HEK293 (cell line): ENCODE results near the gene GTPBP6.
A peak's percentile ranks its signal among the peaks of the same experiment; 100 is the strongest.

Source experiments
- BCL11A ChIP-seq: fragments of 450-650 bp; formaldehyde crosslinking; IDR thresholded peaks from 2 replicates; pipeline ENCODE4 v1.5.1; 2016; ENCODE audit warnings: low read depth, missing biosample characterization, missing genetic modification characterization
- BCL11B ChIP-seq: fragments of 450-650 bp; formaldehyde crosslinking; IDR thresholded peaks from 2 replicates; pipeline ENCODE4 v1.5.1; 2016; ENCODE audit warnings: low read depth, missing biosample characterization, missing genetic modification characterization
- GLI4 ChIP-seq: fragments of 450-650 bp; formaldehyde crosslinking; IDR thresholded peaks from 2 replicates; pipeline ENCODE4 v1.5.1; 2016; ENCODE audit warnings: missing biosample characterization, missing genetic modification characterization
- KLF1 ChIP-seq: fragments of 450-650 bp; formaldehyde crosslinking; IDR thresholded peaks from 2 replicates; pipeline ENCODE4 v1.5.1; 2016; ENCODE audit warnings: missing biosample characterization, missing genetic modification characterization
- RBAK ChIP-seq: fragments of 450-650 bp; formaldehyde crosslinking; IDR thresholded peaks from 2 replicates; pipeline ENCODE4 v1.5.1; 2016; ENCODE audit warnings: missing biosample characterization, missing genetic modification characterization
- REPIN1 ChIP-seq: fragments of 450-650 bp; formaldehyde crosslinking; IDR thresholded peaks from 2 replicates; pipeline ENCODE4 v1.5.1; 2017; ENCODE audit warnings: missing biosample characterization, missing genetic modification characterization, low read depth
- SCRT1 ChIP-seq: fragments of 450-650 bp; formaldehyde crosslinking; IDR thresholded peaks from 2 replicates; pipeline ENCODE4 v1.5.1; 2016; ENCODE audit warnings: missing biosample characterization, missing genetic modification characterization, borderline replicate concordance
- YY2 ChIP-seq: fragments of 450-650 bp; formaldehyde crosslinking; IDR thresholded peaks from 2 replicates; pipeline ENCODE4 v1.5.1; 2016; ENCODE audit warnings: missing biosample characterization, missing genetic modification characterization
- ZBTB11 ChIP-seq: fragments of 450-650 bp; formaldehyde crosslinking; conservative IDR thresholded peaks from 2 replicates; pipeline ENCODE4 v1.5.1; 2016; ENCODE audit warnings: low read depth, missing biosample characterization, missing genetic modification characterization
- ZBTB17 ChIP-seq: fragments of 450-650 bp; formaldehyde crosslinking; IDR thresholded peaks from 2 replicates; pipeline ENCODE4 v1.5.1; 2016; ENCODE audit warnings: missing biosample characterization, missing genetic modification characterization
- ZFP37 ChIP-seq: fragments of 450-650 bp; formaldehyde crosslinking; IDR thresholded peaks from 2 replicates; pipeline ENCODE4 v1.5.1; 2016; ENCODE audit warnings: missing biosample characterization, missing genetic modification characterization
- ZFP41 ChIP-seq: fragments of 450-650 bp; formaldehyde crosslinking; IDR thresholded peaks from 2 replicates; pipeline ENCODE4 v1.5.1; 2016; ENCODE audit warnings: missing biosample characterization, missing genetic modification characterization, borderline replicate concordance
- ZIC2 ChIP-seq: fragments of 450-650 bp; formaldehyde crosslinking; IDR thresholded peaks from 2 replicates; pipeline ENCODE4 v1.5.1; 2016; ENCODE audit warnings: missing biosample characterization, missing genetic modification characterization
- ZNF114 ChIP-seq: fragments of 450-650 bp; formaldehyde crosslinking; IDR thresholded peaks from 2 replicates; pipeline ENCODE4 v1.5.0; 2017; ENCODE audit warnings: missing biosample characterization, missing genetic modification characterization
- ZNF24 ChIP-seq: fragments of 450-650 bp; formaldehyde crosslinking; IDR thresholded peaks from 2 replicates; pipeline ENCODE4 v1.5.1; 2016; ENCODE audit warnings: missing biosample characterization, missing genetic modification characterization
- ZNF37A ChIP-seq: fragments of 450-650 bp; IDR thresholded peaks from 2 replicates; pipeline ENCODE4 v1.5.1; 2018; ENCODE audit warnings: missing biosample characterization, missing genetic modification characterization
- ZNF398 ChIP-seq: fragments of 450-650 bp; formaldehyde crosslinking; IDR thresholded peaks from 2 replicates; pipeline ENCODE4 v1.5.1; 2017; ENCODE audit warnings: missing biosample characterization, missing genetic modification characterization
- ZNF433 ChIP-seq: fragments of 450-650 bp; formaldehyde crosslinking; IDR thresholded peaks from 2 replicates; pipeline ENCODE4 v1.5.1; 2016; ENCODE audit warnings: missing biosample characterization, missing genetic modification characterization, low read depth
- ZNF473 ChIP-seq: fragments of 450-650 bp; formaldehyde crosslinking; IDR thresholded peaks from 2 replicates; pipeline ENCODE4 v1.5.1; 2017; ENCODE audit warnings: missing biosample characterization, missing genetic modification characterization
- ZNF501 ChIP-seq: fragments of 450-650 bp; formaldehyde crosslinking; IDR thresholded peaks from 2 replicates; pipeline ENCODE4 v1.5.1; 2016; ENCODE audit warnings: missing biosample characterization, missing genetic modification characterization
- ZNF530 ChIP-seq: fragments of 450-650 bp; formaldehyde crosslinking; IDR thresholded peaks from 2 replicates; pipeline ENCODE4 v1.5.1; 2016; ENCODE audit warnings: low read depth, missing biosample characterization, missing genetic modification characterization
- ZNF558 ChIP-seq: fragments of 450-650 bp; formaldehyde crosslinking; IDR thresholded peaks from 2 replicates; pipeline ENCODE4 v1.5.1; 2016; ENCODE audit warnings: missing biosample characterization, missing genetic modification characterization
- ZNF626 ChIP-seq: fragments of 450-650 bp; sonication (Bioruptor Pico); formaldehyde crosslinking; IDR thresholded peaks from 2 replicates; pipeline ENCODE4 v1.5.1; 2018; ENCODE audit warnings: missing biosample characterization, missing genetic modification characterization, inconsistent platforms
- ZNF654 ChIP-seq: fragments of 450-650 bp; formaldehyde crosslinking; IDR thresholded peaks from 2 replicates; pipeline ENCODE4 v1.5.1; 2016; ENCODE audit warnings: low read depth, missing biosample characterization, missing genetic modification characterization
- ZNF660 ChIP-seq: fragments of 450-650 bp; IDR thresholded peaks from 2 replicates; pipeline ENCODE4 v1.5.1; 2018; ENCODE audit warnings: missing biosample characterization, mild to moderate bottlenecking, missing genetic modification characterization
- ZNF785 ChIP-seq: fragments of 450-650 bp; formaldehyde crosslinking; IDR thresholded peaks from 2 replicates; pipeline ENCODE4 v1.5.1; 2016; ENCODE audit warnings: missing biosample characterization, missing genetic modification characterization
- TF ChIP-seq, protein P1 (sequence below): fragments of 450-650 bp; formaldehyde crosslinking; IDR thresholded peaks from 2 replicates; pipeline ENCODE4 v1.5.1; 2016; ENCODE audit warnings: missing biosample characterization, missing genetic modification characterization
- TF ChIP-seq, protein P2 (sequence below): fragments of 450-650 bp; IDR thresholded peaks from 2 replicates; pipeline ENCODE4 v1.5.1; 2018; ENCODE audit warnings: missing biosample characterization, missing genetic modification characterization
- TF ChIP-seq, protein P3 (sequence below): fragments of 450-650 bp; formaldehyde crosslinking; IDR thresholded peaks from 2 replicates; pipeline ENCODE4 v1.5.1; 2016; ENCODE audit warnings: missing biosample characterization, missing genetic modification characterization
- TF ChIP-seq, protein P4 (sequence below): fragments of 450-650 bp; formaldehyde crosslinking; IDR thresholded peaks from 2 replicates; pipeline ENCODE4 v1.5.1; 2016; ENCODE audit warnings: missing biosample characterization, missing genetic modification characterization

GTPBP6 gene

GRCh38 chrX:275967-276580 is 42.5 kb downstream of the GTPBP6 start (continued):
- TF ChIP-seq YY2 (tag by site-specific recombination) (no peak), ZNF558 (tag by site-specific recombination) (no peak), ZNF114 (tag by site-specific recombination) (no peak), ZNF530 (no peak), KLF1 (tag by site-specific recombination) (no peak; the same call in 1 of the 2 replicates), RBAK (no peak), ZBTB11 (tag by site-specific recombination) (0 out of 2 replicates have a peak, but pooled peaks have one; percentile 21), ZNF654 (tag by site-specific recombination) (no peak), ZIC2 (tag by site-specific recombination) (peak; percentile 98), ZNF24 (tag by site-specific recombination) (no peak), ZFP41 (tag by site-specific recombination) (no peak), ZNF473 (tag by site-specific recombination) (no peak), ZNF433 (tag by site-specific recombination) (no peak), ZNF626 (no peak), ZNF501 (tag by site-specific recombination) (no peak), ZNF785 (no peak), ZNF660 (tag by site-specific recombination) (no peak), BCL11A (tag by site-specific recombination) (no peak), BCL11B (no peak), ZFP37 (tag by site-specific recombination) (no peak), REPIN1 (tag by site-specific recombination) (no peak), GLI4 (no peak), ZBTB17 (tag by site-specific recombination) (no peak), ZNF398 (tag by site-specific recombination) (peak; percentile 51; the same call in 1 of the 2 replicates), SCRT1 (tag by site-specific recombination) (no peak), ZNF37A (tag by site-specific recombination) (no peak)
- TF ChIP-seq, protein P1, sequence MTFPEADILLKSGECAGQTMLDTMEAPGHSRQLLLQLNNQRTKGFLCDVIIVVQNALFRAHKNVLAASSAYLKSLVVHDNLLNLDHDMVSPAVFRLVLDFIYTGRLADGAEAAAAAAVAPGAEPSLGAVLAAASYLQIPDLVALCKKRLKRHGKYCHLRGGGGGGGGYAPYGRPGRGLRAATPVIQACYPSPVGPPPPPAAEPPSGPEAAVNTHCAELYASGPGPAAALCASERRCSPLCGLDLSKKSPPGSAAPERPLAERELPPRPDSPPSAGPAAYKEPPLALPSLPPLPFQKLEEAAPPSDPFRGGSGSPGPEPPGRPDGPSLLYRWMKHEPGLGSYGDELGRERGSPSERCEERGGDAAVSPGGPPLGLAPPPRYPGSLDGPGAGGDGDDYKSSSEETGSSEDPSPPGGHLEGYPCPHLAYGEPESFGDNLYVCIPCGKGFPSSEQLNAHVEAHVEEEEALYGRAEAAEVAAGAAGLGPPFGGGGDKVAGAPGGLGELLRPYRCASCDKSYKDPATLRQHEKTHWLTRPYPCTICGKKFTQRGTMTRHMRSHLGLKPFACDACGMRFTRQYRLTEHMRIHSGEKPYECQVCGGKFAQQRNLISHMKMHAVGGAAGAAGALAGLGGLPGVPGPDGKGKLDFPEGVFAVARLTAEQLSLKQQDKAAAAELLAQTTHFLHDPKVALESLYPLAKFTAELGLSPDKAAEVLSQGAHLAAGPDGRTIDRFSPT (tag by site-specific recombination), result peak; percentile 29; the same call in 1 of the 2 replicates
- TF ChIP-seq, protein P2, sequence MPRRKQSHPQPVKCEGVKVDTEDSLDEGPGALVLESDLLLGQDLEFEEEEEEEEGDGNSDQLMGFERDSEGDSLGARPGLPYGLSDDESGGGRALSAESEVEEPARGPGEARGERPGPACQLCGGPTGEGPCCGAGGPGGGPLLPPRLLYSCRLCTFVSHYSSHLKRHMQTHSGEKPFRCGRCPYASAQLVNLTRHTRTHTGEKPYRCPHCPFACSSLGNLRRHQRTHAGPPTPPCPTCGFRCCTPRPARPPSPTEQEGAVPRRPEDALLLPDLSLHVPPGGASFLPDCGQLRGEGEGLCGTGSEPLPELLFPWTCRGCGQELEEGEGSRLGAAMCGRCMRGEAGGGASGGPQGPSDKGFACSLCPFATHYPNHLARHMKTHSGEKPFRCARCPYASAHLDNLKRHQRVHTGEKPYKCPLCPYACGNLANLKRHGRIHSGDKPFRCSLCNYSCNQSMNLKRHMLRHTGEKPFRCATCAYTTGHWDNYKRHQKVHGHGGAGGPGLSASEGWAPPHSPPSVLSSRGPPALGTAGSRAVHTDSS (tag by site-specific recombination), result no peak
- TF ChIP-seq, protein P3, sequence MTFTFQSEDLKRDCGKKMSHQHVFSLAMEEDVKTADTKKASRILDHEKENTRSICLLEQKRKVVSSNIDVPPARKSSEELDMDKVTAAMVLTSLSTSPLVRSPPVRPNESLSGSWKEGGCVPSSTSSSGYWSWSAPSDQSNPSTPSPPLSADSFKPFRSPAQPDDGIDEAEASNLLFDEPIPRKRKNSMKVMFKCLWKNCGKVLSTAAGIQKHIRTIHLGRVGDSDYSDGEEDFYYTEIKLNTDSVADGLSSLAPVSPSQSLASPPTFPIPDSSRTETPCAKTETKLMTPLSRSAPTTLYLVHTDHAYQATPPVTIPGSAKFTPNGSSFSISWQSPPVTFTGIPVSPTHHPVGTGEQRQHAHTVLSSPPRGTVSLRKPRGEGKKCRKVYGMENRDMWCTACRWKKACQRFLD (tag by site-specific recombination), result no peak
- TF ChIP-seq, protein P4, sequence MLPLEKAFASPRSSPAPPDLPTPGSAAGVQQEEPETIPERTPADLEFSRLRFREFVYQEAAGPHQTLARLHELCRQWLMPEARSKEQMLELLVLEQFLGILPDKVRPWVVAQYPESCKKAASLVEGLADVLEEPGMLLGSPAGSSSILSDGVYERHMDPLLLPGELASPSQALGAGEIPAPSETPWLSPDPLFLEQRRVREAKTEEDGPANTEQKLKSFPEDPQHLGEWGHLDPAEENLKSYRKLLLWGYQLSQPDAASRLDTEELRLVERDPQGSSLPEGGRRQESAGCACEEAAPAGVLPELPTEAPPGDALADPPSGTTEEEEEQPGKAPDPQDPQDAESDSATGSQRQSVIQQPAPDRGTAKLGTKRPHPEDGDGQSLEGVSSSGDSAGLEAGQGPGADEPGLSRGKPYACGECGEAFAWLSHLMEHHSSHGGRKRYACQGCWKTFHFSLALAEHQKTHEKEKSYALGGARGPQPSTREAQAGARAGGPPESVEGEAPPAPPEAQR (tag by site-specific recombination), result no peak
